IMR-90 (cell line): Measurements from ENCODE around the gene TMED4. TPM values are rescaled to one million over a fixed set of nuclear protein-coding genes. Genes with fewer than 3 reads are reported as not detected.

ENCODE experiments used
- ATAC-seq: fragments of 200-7000 bp; cut with Tn5 transposase; 2 replicates; pipeline ENCODE4 v1.9.1; 2020; ENCODE audit warnings: low read depth, mild to moderate bottlenecking, moderate library complexity
- BruUV-seq: library from RNA; stranded (reverse); fragments of 400-500 nt; replicated peaks from 2 replicates; lab custom pipeline; 2021; lab: Mats Ljungman, UMichigan
- CTCF ChIA-PET: fragments of 300-600 bp; formaldehyde crosslinking; extraction: SDS; loops from one replicate; lab custom pipeline; 2021; ENCODE audit warnings: antibody characterized with exemption; lab: Yijun Ruan, JAX
- POLR2A ChIA-PET: fragments of 300-600 bp; sonication (Branson Sonifier 250); formaldehyde crosslinking; loops from one replicate; lab custom pipeline; 2022; ENCODE audit warnings: antibody characterized with exemption; ENCODE audit not compliant: unreplicated experiment; lab: Charles Lee
- DNase-seq: peaks from one replicate; pipeline ENCODE4 v3.0.0; 2013
- H2AFZ ChIP-seq: replicated peaks from 2 replicates; pipeline ENCODE3; 2013; ENCODE audit warnings: low read length, mild to moderate bottlenecking; ENCODE audit not compliant: poor library complexity
- H2AK5ac ChIP-seq: 2 replicates; pipeline ENCODE4 v1.6.1; 2013; ENCODE audit warnings: low read depth, low read length, inconsistent platforms
- H2AK9ac ChIP-seq: replicated peaks from 2 replicates; pipeline ENCODE3; 2013; ENCODE audit warnings: mild to moderate bottlenecking, low read depth, low read length, moderate library complexity; ENCODE audit not compliant: poor library complexity
- H2BK120ac ChIP-seq: 2 replicates; pipeline ENCODE4 v1.6.1; 2013; ENCODE audit warnings: low read depth, low read length, inconsistent platforms
- H2BK15ac ChIP-seq: 3 replicates; pipeline ENCODE4 v1.6.1; 2013; ENCODE audit warnings: low read depth, low read length, inconsistent platforms
- H2BK20ac ChIP-seq: 2 replicates; pipeline ENCODE4 v1.6.1; 2013; ENCODE audit warnings: low read depth, mild to moderate bottlenecking, inconsistent platforms, low read length, moderate library complexity
- H2BK5ac ChIP-seq: 2 replicates; pipeline ENCODE4 v1.6.1; 2013; ENCODE audit warnings: mild to moderate bottlenecking, low read depth, low read length, inconsistent platforms; ENCODE audit not compliant: poor library complexity, severe bottlenecking
- H3K14ac ChIP-seq: replicated peaks from 2 replicates; pipeline ENCODE4 v1.6.1; 2013; ENCODE audit warnings: low read depth, low read length, inconsistent platforms
- H3K18ac ChIP-seq: 2 replicates; pipeline ENCODE4 v1.6.1; 2013; ENCODE audit warnings: low read depth, low read length, control low read depth
- H3K23ac ChIP-seq: 2 replicates; pipeline ENCODE4 v1.6.1; 2013; ENCODE audit warnings: low read depth, low read length, inconsistent platforms
- H3K27ac ChIP-seq: 2 replicates; pipeline ENCODE4 v1.5.1; 2013; ENCODE audit warnings: mild to moderate bottlenecking, control low read depth, low read length; ENCODE audit not compliant: insufficient read depth
- H3K27me3 ChIP-seq: 2 replicates; pipeline ENCODE4 v1.6.1; 2013; ENCODE audit warnings: low read length; ENCODE audit not compliant: control insufficient read depth, insufficient read depth
- H3K36me3 ChIP-seq: 2 replicates; pipeline ENCODE4 v1.6.1; 2013; ENCODE audit warnings: low read length, mixed read lengths; ENCODE audit not compliant: control insufficient read depth, insufficient read depth
- H3K4ac ChIP-seq: 2 replicates; pipeline ENCODE4 v1.6.1; 2013; ENCODE audit warnings: low read depth, low read length, inconsistent platforms
- H3K4me1 ChIP-seq: 2 replicates; pipeline ENCODE4 v1.6.1; 2013; ENCODE audit warnings: low read length, mixed read lengths; ENCODE audit not compliant: control insufficient read depth, insufficient read depth
- H3K4me2 ChIP-seq: 2 replicates; pipeline ENCODE4 v1.6.1; 2013; ENCODE audit warnings: low read depth, mild to moderate bottlenecking, control low read depth, low read length, moderate library complexity
- H3K4me3 ChIP-seq: 2 replicates; pipeline ENCODE4 v1.5.1; 2013; ENCODE audit warnings: low read depth, mild to moderate bottlenecking, control low read depth, low read length, moderate library complexity; ENCODE audit not compliant: insufficient read depth
- H3K56ac ChIP-seq: 2 replicates; pipeline ENCODE4 v1.6.1; 2013; ENCODE audit warnings: low read length, inconsistent platforms; ENCODE audit not compliant: insufficient read depth; ENCODE audit errors: extremely low read depth
- H3K79me1 ChIP-seq, 2 experiments: 2 replicates each; pipeline ENCODE4 v1.6.1; 2013; ENCODE audit warnings: low read length in 2 of 2, inconsistent platforms in 1 of 2, low read depth in 1 of 2
- H3K9ac ChIP-seq: 2 replicates; pipeline ENCODE4 v1.6.1; 2013; ENCODE audit warnings: low read depth, low read length, control low read depth
- H3K9me1 ChIP-seq: 2 replicates; pipeline ENCODE4 v1.6.1; 2013; ENCODE audit warnings: low read length, inconsistent platforms; ENCODE audit not compliant: insufficient read depth
- H3K9me3 ChIP-seq: 2 replicates; pipeline ENCODE4 v1.6.1; 2013; ENCODE audit warnings: low read length; ENCODE audit not compliant: control insufficient read depth, insufficient read depth
- H4K20me1 ChIP-seq: 2 replicates; pipeline ENCODE4 v1.6.1; 2013; ENCODE audit warnings: low read length, inconsistent platforms; ENCODE audit not compliant: insufficient read depth
- H4K5ac ChIP-seq: 2 replicates; pipeline ENCODE4 v1.6.1; 2013; ENCODE audit warnings: mild to moderate bottlenecking, low read depth, low read length, control low read depth
- H4K8ac ChIP-seq, 2 experiments: 2 replicates each; pipeline ENCODE4 v1.6.1; 2013; ENCODE audit warnings: low read depth in 2 of 2, low read length in 2 of 2, control low read depth in 1 of 2, inconsistent platforms in 1 of 2
- H4K91ac ChIP-seq: 2 replicates; pipeline ENCODE4 v1.6.1; 2013; ENCODE audit warnings: low read depth, low read length, inconsistent platforms; ENCODE audit not compliant: insufficient read depth
- CEBPB ChIP-seq: IDR thresholded peaks from 2 replicates; pipeline ENCODE4 v1.6.1; 2012; ENCODE audit warnings: low read depth, low read length, improper control_type of control experiment
- MAZ ChIP-seq: IDR thresholded peaks from 2 replicates; pipeline ENCODE4 v1.6.1; 2012; ENCODE audit warnings: low read depth, mild to moderate bottlenecking, low read length, improper control_type of control experiment, moderate library complexity, borderline replicate concordance
- WGBS, 2 experiments: methylation state at CpG; one replicate each; pipeline versions ENCODE4 v1.1.5 to v1.1.7; 2013; ENCODE audit warnings: missing lambda C conversion rate in 2 of 2; ENCODE audit not compliant: insufficient read length in 1 of 2; ENCODE audit errors: extremely low coverage in 2 of 2; 5-methylcytosine and 5-hydroxymethylcytosine counted together
- dilution Hi-C: fragments of 300-500 bp; cut with HindIII; formaldehyde crosslinking; loops from one replicate; pipeline ENCODE4 v1.14.3; 2018; ENCODE audit warnings: low sequenced_read_pairs; ENCODE audit not compliant: unreplicated experiment
- in situ Hi-C: fragments of 300-500 bp; cut with MboI; formaldehyde crosslinking; loops from 3 replicates; pipeline ENCODE4 v1.14.3; 2019; ENCODE audit warnings: low sequenced_read_pairs, inconsistent platforms, mixed read lengths
- intact Hi-C: fragments of 100-400 bp; cut with micrococcal nuclease; formaldehyde crosslinking; loops from 2 replicates; pipeline ENCODE4 v1.10.0; 2022
- polyA plus RNA-seq, 3 experiments: library from polyadenylated mRNA; depleted of rRNA; stranded (reverse); fragments of >200 nt; gene quantifications; 2 replicates each; pipeline ENCODE4 v1.2.3, GENCODE V29; 2012; ENCODE audit warnings: low replicate concordance in 1 of 3
- total RNA-seq: library from RNA; depleted of rRNA; stranded (reverse); fragments of >200 nt; gene quantifications from 2 replicates; pipeline ENCODE4 v1.2.3, GENCODE V29; 2012

The TMED4 gene
- total and polyA plus RNA-seq, 2 of the 4 experiments (the other 2 are of a cell fraction): 58.6 to 92.7 TPM

GRCh38 chr7:44595934-44596635 lies 14.1 kb upstream of the TMED4 start:
- no TSS peak for BruUV-seq
- Histone ChIP-seq H3K79me1 (no peaks in the 10 kb centered on the region), H2BK15ac (no peak overlapping the region), H2AFZ (peak overlapping the region; percentile 47), H4K8ac (no peak overlapping the region), H3K36me3 (no peaks in the 10 kb centered on the region), H3K18ac (no peak overlapping the region), H3K4me1 (0 out of 2 replicates have a peak, but pooled peaks cover 2% of the 10 kb centered on the region), H3K23ac (no peak overlapping the region), H4K91ac (no peak overlapping the region), H4K20me1 (no peaks in the 10 kb centered on the region), H3K4me3 (no peak overlapping the region), H3K27ac (no peak overlapping the region), H3K9me3 (no peaks in the 10 kb centered on the region), H2AK9ac (no peak overlapping the region), H3K9me1 (no peaks in the 10 kb centered on the region), H2AK5ac (no peak overlapping the region), H3K4ac (no peak overlapping the region), H2BK20ac (no peak overlapping the region), H3K27me3 (peaks cover 1% of the 10 kb centered on the region), H2BK5ac (no peak overlapping the region), H3K9ac (no peak overlapping the region), H3K56ac (no peak overlapping the region), H4K5ac (no peak overlapping the region), H3K14ac (no peak overlapping the region), H2BK120ac (no peak overlapping the region), H3K4me2 (no peak overlapping the region)
- no peak for ATAC-seq
- POLR2A ChIA-PET: no interaction called here
- no peak for TF ChIP-seq MAZ
- TF ChIP-seq CEBPB: peak; percentile 82
- DNase-seq: peak; percentile 16
- dilution Hi-C loops (no loop called here), in situ Hi-C loops (loop anchor here (10.0 kb wide), 2 partner anchors 249 to 539 kb away; partner anchors contain the start of gene H2AZ2), intact Hi-C loops (no loop called here)
- CTCF ChIA-PET: no interaction called here
- no CpG with 5 or more reads among the region's 5 CpGs for WGBS, 2 experiments
